MG63 (cell line): ENCODE measurements around the gene KCNIP3. TPM values are rescaled to one million over a fixed set of nuclear protein-coding genes. Genes with fewer than 3 reads are reported as not detected.
"Not testable (repeated sequence)": the region's sequence is repeated elsewhere in the genome, so short reads cannot be mapped to it uniquely, and the experiment has no call there.

ENCODE experiments used
- DNase-seq: peaks from one replicate; pipeline ENCODE4 v3.0.0-alpha.2; 2020
- H3K27me3 ChIP-seq: fragments of 250-450 bp; sonication (Bioruptor Pico); 2 replicates; pipeline ENCODE4 v1.5.1; 2020; ENCODE audit warnings: mild to moderate bottlenecking, moderate library complexity
- H3K36me3 ChIP-seq: fragments of 250-450 bp; sonication (Bioruptor Pico); 2 replicates; pipeline ENCODE4 v1.5.1; 2020; ENCODE audit warnings: mild to moderate bottlenecking, moderate library complexity
- H3K4me3 ChIP-seq: fragments of 250-450 bp; sonication (Bioruptor Pico); 2 replicates; pipeline ENCODE4 v1.5.1; 2020; ENCODE audit warnings: mild to moderate bottlenecking, moderate library complexity
- H3K9me3 ChIP-seq: fragments of 250-450 bp; sonication (Bioruptor Pico); 2 replicates; pipeline ENCODE4 v1.5.1; 2020; ENCODE audit warnings: mild to moderate bottlenecking, moderate library complexity
- total RNA-seq: library from RNA; depleted of rRNA; stranded (reverse); fragments of >200 nt; shearing (Covaris generic); gene quantifications from 2 replicates; pipeline ENCODE4 v1.2.3, GENCODE V29; 2014; ENCODE audit warnings: low replicate concordance; rRNA removed

KCNIP3 gene
- total RNA-seq, result 7.7 and 14.1 TPM in 2 replicates

DNA sequence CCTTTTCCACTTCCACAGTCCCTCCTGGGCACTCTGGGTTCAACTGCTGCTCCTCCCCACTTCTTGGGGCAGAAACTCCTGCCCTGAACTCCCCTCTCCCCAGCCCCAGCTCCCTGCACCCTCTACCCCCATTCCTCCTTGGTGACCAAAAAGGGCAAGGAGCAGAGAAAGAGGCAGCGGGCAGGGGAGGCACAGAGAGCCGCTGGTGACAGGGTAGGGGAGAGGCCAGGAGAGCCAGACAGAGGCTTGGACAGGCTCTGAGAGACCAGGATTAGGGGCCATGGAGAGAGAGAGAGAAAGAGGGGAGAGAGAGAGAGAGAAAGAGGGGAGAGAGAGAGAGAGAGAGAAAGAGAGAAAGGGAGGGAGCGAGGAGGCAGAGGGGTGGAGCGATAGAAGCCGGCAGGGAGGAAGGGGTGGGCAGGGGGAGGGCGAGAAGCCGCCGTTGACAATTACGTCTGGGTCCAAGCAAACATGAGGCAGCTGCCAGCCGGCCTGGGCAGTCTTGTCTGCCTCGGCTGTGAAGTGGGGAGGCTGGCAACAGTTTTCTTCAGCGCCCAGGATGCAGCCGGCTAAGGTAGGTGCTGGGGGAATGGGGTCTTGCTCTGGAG, at the start of gene KCNIP3:
Gene KCNIP3 (plus strand): TSS at position 468 of the 608 bp plus-strand sequence. CDS start 92 bp downstream, at position 560.
- Histone ChIP-seq H3K27me3 (no peaks in the 10 kb centered on the region), H3K36me3 (no peaks in the 10 kb centered on the region), H3K9me3 (peaks cover 6% of the 10 kb centered on the region), H3K4me3 (no peak within 1 kb of the TSS)
- DNase-seq, result peak; percentile 41

DNA sequence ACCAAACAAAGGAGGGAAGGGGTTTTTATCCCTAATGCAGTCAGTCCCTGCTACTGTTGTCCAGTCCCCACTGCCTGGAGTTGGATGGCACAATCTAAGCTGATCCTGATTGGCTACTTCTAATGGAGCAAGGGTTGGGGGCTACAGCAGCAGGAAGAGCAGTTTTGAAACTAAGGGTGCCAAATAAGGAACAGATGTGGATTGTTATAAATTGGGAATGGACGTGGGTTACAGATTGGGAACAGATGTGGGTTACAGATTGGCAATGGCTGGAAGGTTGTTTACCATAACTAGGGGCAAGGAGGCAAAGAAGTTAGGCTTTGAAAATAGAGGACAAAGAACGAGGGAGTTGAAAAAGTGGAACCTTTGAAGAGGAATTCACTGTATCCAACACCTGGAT, 38.9 kb upstream of the KCNIP3 start:
- no peak for DNase-seq
- Histone ChIP-seq H3K4me3 (no peak overlapping the region), H3K9me3 (peaks cover 14% of the 10 kb centered on the region), H3K36me3 (no peaks in the 10 kb centered on the region), H3K27me3 (no peaks in the 10 kb centered on the region)

DNA sequence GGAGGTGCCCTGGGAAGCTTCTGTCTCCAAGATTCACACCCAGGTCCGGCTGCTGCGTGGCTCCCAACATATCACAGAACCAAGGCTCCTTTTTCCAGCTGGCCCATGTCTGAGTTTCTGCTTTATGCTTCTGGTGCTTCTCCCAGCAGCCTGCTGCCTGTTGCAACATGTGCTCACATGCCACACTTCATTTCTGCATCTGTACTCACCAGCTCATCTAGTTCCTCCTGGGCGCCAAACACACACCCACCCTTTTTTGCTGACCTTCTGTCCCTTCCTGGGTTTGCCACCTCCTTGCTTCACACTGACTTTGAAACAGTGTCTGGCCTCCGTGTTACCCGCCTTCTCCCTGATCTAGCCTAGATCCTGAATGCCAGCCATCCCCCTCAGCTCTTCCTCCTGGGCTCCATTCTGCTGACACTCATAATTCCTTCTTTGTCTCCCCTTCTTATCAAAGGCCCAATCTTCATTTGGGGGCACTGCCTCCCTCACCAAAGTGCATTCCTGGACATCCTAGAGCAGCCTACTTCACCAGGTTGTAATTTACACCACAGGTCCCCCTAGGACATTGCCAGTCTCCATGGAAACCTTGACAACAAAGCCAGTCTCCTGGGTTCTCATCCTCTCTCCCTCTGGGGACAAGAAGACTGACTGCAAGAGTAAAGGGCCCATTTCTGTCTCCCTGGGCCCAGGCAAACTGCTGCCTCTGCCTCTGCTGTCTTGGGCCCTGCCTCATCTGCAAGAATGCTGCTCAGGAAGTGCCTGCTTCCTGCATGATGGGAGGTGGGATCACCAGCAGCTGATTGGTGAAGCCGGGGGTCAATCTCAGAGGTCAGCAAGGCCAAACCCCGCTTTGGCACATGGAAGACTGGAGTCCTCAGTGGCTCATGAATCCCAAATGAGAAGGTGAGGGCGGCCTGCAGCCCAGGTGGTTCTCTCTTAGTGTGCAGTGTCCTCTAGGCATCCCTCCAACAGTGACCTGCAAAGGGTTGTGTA, 36.8 kb upstream of the KCNIP3 start:
- Histone ChIP-seq H3K27me3 (peaks cover 2% of the 10 kb centered on the region; the same call in 1 of the 2 replicates), H3K9me3 (peaks cover 14% of the 10 kb centered on the region), H3K4me3 (no peak overlapping the region), H3K36me3 (no peaks in the 10 kb centered on the region)
- no peak for DNase-seq

DNA sequence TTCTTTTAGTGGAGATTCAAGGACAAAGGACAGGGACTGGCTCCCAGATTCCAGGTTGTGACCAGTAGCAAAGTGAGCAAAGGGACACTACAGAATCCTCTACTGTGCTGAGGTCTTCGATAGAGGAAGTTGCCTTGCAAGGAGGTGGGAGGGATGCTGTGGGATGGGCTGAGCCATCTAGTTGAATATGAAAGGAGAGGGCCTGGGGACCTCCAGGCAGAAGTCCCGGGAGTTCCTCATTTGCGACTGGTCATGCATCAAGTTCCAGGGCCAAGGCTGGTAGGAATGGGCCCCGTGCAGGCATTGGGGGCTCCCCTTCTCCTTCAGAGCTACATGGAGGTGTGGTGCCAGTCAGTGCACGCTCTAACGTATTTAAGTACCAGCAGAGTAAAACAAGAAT, 35.5 kb upstream of the KCNIP3 start:
- peaks cover 2% of the 10 kb centered on the region; the same call in 1 of the 2 replicates for H3K27me3 ChIP-seq

DNA sequence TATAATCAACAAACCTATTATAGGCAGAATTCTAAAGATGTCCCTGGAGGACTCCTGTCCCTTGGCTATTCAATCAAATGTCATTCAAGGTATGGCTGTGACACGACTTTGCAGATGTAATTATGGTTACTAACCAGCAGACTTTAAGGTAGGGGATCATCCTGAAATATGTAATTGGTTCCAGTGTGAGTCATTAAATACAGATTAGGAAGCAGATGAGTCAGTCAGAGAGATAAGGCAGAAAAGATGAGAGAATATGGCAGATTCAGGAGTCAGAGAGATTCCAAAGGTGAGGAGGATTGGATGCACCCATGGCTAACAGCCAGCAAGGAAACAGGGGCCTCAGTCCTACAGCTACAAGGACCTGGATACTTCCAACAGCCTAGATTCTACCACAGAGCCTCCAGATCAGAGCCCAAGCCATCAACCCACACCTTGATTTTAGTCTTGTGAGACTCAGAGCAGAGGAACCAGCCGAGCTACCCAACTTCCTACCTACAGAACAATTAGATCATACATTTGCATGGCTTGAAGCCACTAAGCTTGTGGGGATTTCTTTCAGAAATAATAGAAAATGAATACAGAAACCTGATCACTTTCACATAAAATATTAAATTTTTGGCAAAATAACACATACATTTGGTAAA, 34.1 kb upstream of the KCNIP3 start:
- no peak for DNase-seq
- Histone ChIP-seq H3K4me3 (no peak overlapping the region), H3K27me3 (peaks cover 2% of the 10 kb centered on the region; the same call in 1 of the 2 replicates), H3K36me3 (no peaks in the 10 kb centered on the region), H3K9me3 (0 out of 2 replicates have a peak, but pooled peaks cover 2% of the 10 kb centered on the region)

More for the DNA sequence above, 35.5 kb upstream of the KCNIP3 start:
- Histone ChIP-seq H3K36me3 (no peaks in the 10 kb centered on the region), H3K9me3 (peaks cover 10% of the 10 kb centered on the region), H3K4me3 (no peak overlapping the region)
- no peak for DNase-seq

DNA sequence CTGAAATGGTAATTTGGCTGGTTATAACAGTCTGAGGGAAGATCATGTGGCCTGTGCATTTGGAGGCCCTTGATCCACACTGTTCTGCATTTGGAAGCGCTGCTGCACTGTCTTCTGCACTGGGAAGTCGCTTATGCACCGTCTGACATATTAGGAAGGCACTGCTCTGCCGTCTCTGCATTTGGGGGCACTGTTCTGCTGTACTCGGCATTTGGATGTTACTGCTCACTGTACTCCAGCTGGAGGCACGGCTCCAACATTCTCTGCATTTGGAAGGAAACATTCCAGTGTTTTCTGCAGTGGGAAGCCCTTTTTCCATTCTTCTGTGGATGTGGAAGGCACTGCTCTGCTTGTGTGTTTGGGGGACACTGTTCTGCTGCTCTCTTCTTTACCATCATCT, 32.5 kb upstream of the KCNIP3 start:
- Histone ChIP-seq H3K9me3 (no peaks in the 10 kb centered on the region), H3K36me3 (no peaks in the 10 kb centered on the region), H3K4me3 (no peak overlapping the region), H3K27me3 (peaks cover 2% of the 10 kb centered on the region; the same call in 1 of the 2 replicates)
- DNase-seq, result no peak

DNA sequence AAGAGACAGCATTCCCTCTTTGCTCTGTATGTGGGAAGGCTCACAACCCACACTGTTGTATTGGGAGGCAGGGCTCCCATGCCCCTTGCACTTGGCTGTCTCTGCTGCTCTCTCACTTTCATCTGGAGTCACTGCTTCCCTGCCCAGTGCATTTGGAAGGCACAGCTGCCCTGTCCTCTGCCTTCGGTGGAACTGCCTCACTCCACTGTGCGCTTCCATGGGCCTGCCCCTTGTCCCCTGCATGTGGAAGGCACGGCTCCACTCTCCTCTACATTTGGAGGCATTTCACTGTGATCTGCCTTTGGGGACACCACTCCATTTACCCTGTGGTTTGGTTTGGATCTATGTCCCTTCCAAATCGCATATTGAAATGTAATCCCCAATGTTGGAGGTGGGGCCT, 32.0 kb upstream of the KCNIP3 start:
- no peak for DNase-seq
- peaks cover 2% of the 10 kb centered on the region; the same call in 1 of the 2 replicates for H3K27me3 ChIP-seq
- H3K36me3 ChIP-seq, result no peaks in the 10 kb centered on the region

DNA sequence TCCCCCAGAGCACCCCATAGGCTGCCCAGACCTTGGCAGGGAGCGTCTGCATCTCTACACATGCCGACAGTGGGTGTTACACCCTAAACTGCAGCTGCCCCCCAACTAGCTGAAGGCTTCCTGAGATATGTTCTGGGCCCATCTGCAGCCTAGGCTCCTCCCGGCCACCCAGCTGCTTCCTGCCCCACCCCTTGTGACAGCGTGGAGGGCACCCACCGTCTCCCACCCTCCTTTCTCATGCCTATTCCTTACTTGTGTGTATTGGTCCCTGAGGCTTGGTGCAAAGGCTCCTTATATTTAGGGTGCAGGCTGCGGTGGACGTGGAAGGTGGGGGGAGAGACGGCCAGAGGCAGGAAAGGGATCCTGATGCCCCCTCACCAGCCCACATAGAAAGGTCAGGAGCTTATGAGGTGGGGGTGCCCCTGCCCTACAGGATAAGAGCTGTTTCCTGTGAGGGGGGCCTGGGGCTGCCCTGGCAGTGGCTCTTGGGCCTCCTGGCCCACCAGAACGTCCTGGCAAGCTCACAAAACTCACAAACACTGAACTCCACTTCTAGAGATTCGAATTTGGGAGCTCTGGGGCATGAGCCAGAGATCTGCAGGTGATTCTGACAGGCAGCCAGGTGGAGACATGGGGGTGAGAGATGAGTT, 30.2 kb upstream of the KCNIP3 start:
- Histone ChIP-seq H3K36me3 (no peaks in the 10 kb centered on the region), H3K4me3 (no peak overlapping the region), H3K9me3 (no peaks in the 10 kb centered on the region), H3K27me3 (peaks cover 2% of the 10 kb centered on the region; the same call in 1 of the 2 replicates)
- DNase-seq, result no peak

More for the DNA sequence above, 32.0 kb upstream of the KCNIP3 start:
- Histone ChIP-seq H3K4me3 (no peak overlapping the region), H3K9me3 (no peaks in the 10 kb centered on the region)

DNA sequence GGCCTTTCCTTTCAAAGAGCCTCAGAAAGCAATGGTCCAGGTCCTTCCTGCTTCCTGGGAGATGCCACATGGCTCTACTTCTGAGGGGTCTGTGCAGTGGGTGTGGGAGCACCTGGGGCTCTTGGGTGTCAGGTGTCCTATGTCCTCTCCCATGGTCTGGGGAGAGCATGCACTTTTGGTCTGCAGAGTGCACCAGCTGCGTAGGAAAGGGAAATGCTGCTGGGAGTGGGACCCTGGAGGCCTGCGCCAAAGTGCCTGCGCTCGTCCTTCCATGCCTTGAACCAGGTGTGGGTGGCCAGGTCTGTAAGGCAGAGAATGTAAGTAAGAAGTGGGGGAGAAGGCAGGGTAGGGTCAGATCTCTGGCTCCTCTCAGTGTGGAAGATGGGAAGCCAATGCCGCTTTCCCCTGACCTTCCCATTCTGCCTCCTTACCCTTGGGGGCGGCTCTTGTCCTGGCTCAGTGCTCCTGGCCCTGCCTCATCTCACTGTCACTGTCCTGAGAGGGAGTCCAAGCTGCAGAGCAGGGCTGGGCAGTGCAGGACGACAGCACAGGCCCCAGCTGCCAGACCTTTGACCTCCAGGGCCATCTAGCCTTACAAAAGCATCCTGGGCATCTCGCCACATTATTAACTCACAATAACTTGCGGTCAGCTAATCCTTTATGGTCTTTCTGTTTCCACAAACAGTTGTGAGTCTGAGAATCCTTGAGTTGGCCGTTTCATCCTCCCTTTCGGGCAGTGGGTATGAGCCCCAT, 29.5 kb upstream of the KCNIP3 start:
- peaks cover 2% of the 10 kb centered on the region; the same call in 1 of the 2 replicates for H3K27me3 ChIP-seq
- H3K9me3 ChIP-seq, result no peaks in the 10 kb centered on the region
- no peaks in the 10 kb centered on the region for H3K36me3 ChIP-seq
- DNase-seq, result peak; percentile 88
- no peak overlapping the region for H3K4me3 ChIP-seq

DNA sequence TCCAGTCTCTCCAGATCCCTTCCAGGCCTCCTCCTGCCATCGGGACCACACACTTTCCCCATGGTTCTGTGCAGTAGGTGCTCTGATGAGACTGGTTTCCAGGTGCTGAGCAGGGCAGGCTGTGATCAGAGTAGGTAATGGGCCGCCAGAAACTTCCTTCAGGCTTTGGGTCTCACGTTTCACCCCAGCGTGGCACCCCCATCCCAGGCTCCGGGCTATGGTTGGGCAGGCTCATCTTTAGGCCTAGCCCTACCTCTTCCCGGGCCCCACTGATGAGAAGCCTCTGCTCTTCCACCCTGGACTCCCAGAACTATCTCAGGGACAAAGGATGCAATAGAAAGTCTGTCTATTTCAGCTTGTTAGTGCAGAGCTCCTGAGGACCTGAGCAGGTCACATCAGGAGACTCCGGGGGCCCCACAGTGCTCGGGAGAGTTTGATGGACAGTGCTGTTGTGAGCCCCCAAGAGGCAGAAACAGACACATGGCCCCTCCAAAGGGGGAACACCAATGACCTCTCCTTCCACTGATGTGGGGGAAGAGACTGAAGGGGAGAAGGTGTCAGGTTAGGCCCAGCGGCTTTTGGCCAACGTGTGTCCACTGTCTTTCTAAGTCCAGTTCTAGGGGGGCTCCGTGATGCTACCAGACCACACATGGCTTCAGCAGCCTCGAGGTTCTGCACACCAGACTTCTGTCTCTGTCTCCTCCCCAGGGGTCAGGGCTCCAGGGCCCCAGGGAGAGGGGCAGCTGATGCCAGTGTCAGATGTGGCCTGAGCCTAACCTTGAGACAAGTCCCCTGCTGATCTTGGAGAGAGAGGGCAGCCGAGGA, 28.7 kb upstream of the KCNIP3 start:
- no peaks in the 10 kb centered on the region for H3K36me3 ChIP-seq
- H3K27me3 ChIP-seq, result peaks cover 2% of the 10 kb centered on the region; the same call in 1 of the 2 replicates
- no peaks in the 10 kb centered on the region for H3K9me3 ChIP-seq
- DNase-seq, result no peak
- no peak overlapping the region for H3K4me3 ChIP-seq

DNA sequence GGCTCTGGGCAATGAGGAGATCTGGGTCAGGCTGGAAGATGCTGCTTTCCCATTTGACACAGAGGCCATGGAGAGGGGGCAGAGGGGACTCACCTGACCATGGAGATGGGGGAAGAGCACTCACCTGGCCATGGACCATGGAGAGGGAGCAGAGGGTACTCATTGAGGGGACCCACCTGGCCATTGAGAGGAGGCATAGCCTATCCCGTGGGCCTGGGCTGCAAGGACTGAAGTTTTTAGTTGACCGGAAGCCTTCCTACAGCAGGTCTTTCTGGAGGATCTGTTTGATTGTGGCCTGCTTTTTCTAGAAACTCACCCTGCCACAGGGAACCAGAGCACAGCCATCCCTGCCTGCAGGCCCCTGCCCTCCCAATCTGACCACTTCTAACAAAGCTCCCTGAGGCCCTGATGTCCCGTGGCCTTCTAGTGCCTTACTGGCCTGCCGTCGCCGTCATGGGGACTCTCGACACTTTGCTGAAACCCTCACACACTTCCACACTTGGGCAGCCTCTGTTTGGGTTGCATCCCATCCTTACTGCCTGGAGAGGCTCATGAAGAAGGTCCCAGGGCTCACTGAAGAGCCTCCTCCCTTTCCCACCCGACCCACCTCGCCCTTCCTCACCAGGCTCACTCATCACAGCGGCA, 28.0 kb upstream of the KCNIP3 start:
- Histone ChIP-seq H3K9me3 (no peaks in the 10 kb centered on the region), H3K36me3 (no peaks in the 10 kb centered on the region), H3K27me3 (peaks cover 2% of the 10 kb centered on the region; the same call in 1 of the 2 replicates), H3K4me3 (no peak overlapping the region)
- DNase-seq, result no peak

DNA sequence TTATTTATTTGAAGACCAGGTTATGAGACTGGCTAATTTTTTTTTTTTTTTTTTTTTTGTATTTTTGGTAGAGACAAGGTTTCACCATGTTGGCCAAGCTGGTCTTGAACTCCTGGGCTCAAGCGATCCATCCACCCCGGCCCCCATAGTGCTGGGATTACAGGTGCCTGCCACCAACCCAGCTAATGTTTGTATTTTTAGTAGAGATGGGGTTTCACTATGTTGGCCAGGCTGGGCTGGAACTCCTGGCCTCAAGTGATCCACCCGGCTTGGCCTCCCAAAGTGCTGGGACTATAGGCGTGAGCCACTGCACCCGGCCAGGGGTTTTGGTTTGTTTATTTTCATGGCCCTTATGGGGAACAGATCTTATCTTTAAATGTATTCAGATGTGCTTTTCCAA, 27.4 kb upstream of the KCNIP3 start:
- not testable (repeated sequence) for H3K9me3 ChIP-seq, H3K36me3 ChIP-seq, DNase-seq, H3K27me3 ChIP-seq, H3K4me3 ChIP-seq

DNA sequence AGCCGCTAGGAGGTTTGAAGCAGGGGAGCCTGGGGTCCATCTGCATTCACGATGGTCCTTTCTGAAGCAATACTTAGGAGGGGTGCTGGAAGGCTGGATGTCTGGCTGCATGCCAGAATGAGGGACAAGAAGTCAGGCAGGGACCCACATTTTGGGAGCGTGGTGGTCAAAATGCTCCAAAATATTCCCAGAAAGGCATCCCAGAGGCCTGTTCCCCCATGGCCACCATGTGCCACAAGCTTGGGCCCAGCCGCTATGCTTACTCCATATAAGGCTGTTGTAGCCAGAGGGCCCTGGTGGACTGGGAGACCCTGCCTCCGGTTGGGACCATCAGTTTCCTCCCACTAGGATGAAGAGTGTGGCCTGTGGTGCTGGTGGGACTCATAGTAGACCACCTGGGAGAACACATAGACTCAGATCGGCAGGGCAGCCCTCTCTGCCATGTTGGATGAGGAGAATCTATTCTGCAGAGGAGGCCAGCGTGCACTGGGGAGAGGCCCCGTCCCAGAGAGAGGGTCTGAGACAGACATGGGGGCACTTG, 26.5 kb upstream of the KCNIP3 start:
- no peaks in the 10 kb centered on the region for H3K36me3 ChIP-seq
- no peak overlapping the region for H3K4me3 ChIP-seq
- DNase-seq, result no peak
- no peaks in the 10 kb centered on the region for H3K27me3 ChIP-seq
- no peaks in the 10 kb centered on the region for H3K9me3 ChIP-seq

DNA sequence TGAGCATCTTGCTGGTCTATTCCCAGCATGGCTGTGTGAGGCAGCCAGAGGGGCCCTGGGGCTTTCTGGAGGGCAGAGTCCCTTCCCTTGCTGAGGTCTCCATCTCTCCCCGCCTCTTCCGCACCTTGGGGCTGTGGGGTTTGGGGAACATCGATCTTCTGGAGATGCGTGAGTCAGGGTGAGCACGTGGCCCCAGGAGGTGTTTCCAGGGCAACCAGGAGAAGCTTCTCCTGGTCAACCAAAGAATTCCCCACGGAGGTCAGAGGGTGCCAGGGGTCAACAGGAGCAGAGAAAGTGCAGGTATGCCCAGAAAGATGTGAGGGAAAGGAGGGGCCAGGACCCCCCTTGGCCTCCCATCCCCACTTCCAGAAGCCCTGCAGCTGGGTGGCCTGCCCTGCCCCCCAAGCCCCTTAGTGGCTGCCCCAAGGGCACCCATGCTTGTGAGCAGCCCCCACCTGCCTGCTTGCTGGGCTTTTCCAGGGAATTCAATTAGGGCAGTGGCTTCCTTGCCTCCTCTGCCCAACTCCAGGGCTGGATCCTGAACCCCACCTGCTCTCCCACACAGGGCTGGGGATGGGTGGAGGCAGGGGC, 25.7 kb upstream of the KCNIP3 start:
- DNase-seq, result no peak
- Histone ChIP-seq H3K9me3 (no peaks in the 10 kb centered on the region), H3K27me3 (no peaks in the 10 kb centered on the region), H3K36me3 (no peaks in the 10 kb centered on the region), H3K4me3 (no peak overlapping the region)
